Activated CD4-positive, CD25-positive, alpha-beta regulatory T cell treated with anti-CD3 and anti-CD28 coated beads, Interleukin-2, amount 50 U/mL, for 72 hours (primary cell): Measurements from ENCODE around the gene KCTD10.
A peak's percentile ranks its signal among the peaks of the same experiment; 100 is the strongest.
"Not testable (repeated sequence)": the region's sequence is repeated elsewhere in the genome, so short reads cannot be mapped to it uniquely, and the experiment has no call there.

ENCODE experiments used
- DNase-seq: peaks from one replicate; pipeline ENCODE4 v3.0.0; 2021

The KCTD10 gene

GRCh38 chr12:109447482-109447881, 29.6 kb downstream of the KCTD10 start:
- DNase-seq: no peak

- DNase-seq: no peak
Measured at GRCh38 chr12:109446869-109447268, 30.2 kb downstream of the KCTD10 start.

DNA sequence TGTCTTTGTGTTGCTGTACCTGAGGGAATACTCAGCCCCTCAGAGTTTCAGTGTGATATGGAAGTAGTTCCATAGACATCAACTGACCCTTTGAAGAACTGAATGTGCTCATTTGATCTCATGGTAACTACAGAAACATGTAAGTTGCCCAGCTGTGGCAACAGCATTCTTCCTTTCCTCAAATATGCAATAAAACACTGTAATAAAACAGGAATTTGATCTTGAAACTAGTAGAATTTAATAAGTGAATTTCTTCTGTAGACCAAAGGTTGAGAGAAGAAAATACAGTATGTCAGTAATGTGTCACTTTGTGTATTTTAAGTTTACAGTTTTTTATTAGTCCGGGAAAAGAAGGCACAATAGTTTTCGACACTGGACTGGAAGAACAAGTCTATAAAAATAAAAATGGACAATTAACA, 31.9 kb downstream of the KCTD10 start:
- no peak for DNase-seq

DNA sequence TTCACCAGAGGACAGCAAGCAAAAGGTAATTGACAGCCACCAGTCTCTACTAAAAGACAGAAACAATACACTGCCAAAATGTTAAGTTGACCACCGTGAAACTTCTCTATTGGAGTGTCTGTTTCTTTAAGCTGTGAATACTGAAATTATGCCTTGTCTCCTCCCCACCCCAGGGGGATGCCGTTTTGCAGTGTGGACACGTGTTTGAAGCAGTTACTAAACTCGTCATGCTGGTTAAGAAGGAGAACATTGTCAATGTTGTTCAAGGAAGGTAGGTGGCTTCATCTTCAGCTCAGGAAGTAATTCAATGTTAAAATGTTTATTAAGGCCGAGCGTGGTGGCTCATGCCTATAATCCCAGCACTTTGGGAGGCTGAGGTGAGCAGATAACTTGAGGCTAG, 32.8 kb downstream of the KCTD10 start:
- no peak for DNase-seq

- no peak for DNase-seq
Measured at GRCh38 chr12:109443794-109444193, 33.3 kb downstream of the KCTD10 start.

DNA sequence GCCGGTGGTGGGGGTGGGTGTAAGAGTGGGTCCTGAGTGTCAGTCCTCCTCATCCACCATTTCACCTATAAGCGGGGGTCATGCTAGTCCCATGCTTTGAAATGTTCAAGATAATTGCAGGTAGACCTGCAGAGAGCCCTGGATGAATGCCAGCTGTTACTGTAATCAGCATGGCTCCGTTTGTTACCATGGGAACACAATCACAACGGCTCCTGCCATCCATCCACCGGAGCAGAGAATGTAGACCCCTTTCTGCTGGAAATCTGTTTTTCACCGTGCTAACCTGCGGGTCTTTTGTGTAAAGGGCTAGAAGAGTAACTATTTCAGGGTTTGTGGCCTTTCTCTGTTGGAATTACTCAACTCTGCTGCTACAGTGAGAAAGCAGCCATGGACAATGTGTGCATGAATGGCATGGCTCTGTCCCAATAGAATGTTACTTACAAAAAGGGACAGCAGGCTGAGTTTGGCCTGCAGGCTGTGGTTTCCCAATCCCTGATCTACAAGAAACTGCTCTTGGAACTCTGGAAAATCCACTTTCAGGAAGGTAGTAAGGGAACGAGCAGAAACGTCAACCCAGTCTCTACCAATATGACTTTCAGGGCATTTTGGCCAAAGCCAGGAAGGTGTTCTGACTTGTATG, 36.1 kb downstream of the KCTD10 start:
- no peak for DNase-seq

GRCh38 chr12:109439951-109440350, 37.1 kb downstream of the KCTD10 start:
- not testable (repeated sequence) for DNase-seq

DNA sequence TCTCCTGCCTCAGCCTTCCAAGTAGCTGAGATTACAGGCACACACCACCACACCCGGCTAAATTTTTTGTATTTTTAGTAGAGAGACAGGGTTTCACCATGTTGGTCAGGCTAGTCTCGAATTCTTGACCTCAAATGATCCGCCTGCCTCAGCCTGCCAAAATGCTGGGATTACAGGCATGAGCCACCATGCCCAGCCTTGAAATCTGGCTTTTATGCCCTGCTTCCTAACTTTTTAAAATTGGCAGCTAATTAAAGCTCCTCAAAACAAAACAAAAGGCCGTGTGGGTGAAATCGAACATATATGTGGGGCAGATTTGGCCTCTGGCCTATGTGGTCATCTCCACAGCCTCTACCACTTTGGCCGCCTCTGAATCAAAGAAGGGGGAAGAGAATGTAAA, 37.9 kb downstream of the KCTD10 start:
- DNase-seq: no peak

GRCh38 chr12:109436188-109436560, 40.9 kb downstream of the KCTD10 start:
- DNase-seq: no peak

DNA sequence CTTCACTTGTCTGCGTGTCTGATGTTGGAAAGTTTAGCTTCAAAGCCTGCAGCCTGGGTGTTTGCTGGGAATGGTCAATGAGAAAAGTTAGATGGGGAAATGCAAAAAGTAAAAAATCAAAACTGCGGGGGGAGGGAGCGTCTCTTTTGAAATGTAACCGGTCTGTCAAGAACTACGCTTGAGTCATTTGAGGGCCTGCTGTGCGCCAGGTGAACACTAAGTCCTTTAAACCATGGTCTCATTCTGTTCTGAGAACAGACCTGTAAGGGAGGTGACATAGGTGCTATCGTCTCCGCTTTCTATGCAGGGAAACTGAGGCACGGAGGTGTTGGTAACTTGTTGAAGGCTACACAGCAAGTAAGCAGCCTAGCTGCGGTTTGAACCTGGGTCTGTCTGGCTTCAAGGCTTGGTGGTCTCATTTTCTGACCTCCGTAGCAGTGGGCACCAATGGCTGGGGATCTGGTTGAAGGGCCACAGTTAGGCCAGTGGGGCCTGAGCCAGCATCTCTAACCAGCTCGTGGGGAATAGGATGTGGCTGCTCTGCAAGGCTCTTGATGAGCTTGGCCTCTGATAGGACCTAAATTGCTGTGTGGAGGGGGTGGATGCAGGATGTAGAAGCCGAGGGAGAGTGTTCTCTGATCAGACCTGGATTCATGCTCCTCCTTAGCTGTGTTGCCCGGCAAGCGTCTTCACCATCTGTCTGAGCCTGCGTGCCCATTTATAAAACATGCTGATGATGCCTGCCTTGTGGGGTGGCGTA, 41.5 kb downstream of the KCTD10 start:
- no peak for DNase-seq

DNA sequence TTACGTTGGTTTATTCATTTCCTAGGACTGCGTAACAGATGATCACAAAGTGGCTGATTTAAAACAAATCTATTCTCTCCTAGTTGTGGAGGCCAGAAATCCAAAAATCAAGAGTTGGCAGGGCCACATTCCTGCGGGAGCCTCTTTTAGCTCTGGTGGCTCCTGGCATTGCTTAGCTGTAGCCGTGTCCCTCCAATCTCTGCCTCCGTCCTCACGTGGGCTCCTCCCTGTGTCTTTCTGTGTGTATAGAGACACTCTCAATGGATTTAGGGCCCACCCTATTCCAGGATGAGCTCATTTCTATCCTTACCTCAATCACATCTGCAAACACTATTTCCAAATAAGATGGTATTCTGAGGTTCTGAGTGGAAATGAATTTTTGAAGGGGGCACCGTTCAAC, 42.5 kb downstream of the KCTD10 start:
- DNase-seq: no peak

DNA sequence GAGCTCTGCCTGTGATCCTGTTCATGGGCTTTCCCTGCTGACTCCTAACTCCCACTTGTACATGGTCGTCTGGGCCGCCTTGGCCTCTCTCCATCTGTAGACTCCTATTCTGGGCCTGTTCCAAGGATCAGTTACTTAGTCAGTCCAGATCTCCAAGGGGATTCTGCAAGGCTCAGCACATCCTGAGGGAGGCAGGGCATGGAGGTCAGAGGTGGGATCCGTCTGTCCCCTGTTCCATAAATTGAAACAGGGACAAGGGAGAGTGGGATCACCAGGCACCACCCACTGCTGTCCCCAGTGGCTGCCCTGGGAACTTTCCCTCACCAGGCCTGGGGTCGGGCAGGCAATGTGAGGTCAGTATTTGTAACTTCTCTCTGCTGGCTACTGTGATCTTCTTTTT, 43.5 kb downstream of the KCTD10 start:
- no peak for DNase-seq

- peak; percentile 79 for DNase-seq
Measured at GRCh38 chr12:109432842-109433304, 44.2 kb downstream of the KCTD10 start.

GRCh38 chr12:109432431-109432830, 44.7 kb downstream of the KCTD10 start:
- no peak for DNase-seq

DNA sequence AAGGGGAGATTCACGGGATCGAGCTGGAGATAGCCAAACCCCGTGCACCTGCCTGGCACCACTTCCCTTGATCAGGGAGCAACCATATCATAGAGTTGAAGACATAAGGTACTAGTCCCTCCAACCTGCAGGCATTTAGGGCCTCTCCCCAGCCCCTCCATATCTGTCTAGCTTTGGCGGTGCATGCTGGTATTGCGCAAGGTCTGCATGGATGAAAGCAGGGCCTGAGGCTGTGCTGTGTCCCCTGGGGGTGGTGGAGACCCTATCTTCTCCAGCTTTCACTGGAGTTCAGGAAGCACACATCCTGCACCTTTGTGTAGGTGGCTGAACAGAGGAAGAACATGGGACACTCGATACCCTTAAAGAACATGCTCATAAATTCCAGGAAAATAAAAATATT, 46.9 kb downstream of the KCTD10 start:
- no peak for DNase-seq

- DNase-seq: not testable (repeated sequence)
Measured at GRCh38 chr12:109428804-109429203, 48.3 kb downstream of the KCTD10 start.

DNA sequence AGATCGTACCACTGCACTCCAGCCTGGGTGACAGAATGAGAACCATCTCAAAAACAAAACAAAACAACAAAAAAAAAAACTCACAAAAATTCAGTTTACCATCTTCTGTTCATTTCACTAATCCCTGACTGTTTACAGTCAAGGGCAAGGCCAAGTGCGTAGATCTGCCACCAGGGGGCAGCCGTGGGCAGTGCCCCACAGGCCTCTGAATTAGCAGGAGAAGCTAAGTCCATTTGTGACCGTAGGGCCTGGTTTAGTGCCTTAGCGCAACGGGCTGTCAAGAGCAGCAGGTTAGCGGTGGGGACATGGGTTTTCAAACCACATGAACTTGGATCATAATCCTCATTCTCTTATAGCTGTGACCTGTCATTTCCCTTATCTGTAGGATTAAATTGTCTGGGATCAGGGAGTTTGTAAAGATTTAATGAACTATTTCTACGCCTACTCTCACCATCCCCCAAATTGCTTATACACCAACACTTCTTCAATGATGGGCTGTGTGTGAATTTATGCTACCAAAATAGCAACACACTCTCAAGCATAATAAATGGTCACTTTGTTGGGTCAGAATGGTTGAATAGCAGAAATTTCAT, 49.0 kb downstream of the KCTD10 start:
- peak; percentile 77 for DNase-seq

DNA sequence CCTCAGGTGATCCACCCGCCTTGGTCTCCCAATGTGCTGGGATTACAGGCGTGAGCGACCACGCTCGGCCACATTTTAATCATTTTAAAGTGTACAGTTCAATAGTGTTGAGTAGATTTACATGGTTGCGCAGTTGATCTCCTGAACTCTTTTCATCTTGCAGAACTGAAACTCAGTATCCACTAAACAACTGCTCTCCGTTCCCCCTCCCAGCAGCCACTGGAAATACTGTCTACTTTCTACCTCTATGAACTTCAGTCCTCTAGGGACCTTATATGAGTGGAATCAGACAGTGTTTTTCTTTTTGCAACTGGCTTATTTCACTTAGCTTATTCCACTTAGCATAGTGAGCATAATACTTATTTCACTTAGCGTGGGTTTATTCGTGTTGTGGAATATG, 53.7 kb downstream of the KCTD10 start:
- DNase-seq: no peak

- no peak for DNase-seq
Measured at GRCh38 chr12:109422251-109422650, 54.8 kb downstream of the KCTD10 start.

DNA sequence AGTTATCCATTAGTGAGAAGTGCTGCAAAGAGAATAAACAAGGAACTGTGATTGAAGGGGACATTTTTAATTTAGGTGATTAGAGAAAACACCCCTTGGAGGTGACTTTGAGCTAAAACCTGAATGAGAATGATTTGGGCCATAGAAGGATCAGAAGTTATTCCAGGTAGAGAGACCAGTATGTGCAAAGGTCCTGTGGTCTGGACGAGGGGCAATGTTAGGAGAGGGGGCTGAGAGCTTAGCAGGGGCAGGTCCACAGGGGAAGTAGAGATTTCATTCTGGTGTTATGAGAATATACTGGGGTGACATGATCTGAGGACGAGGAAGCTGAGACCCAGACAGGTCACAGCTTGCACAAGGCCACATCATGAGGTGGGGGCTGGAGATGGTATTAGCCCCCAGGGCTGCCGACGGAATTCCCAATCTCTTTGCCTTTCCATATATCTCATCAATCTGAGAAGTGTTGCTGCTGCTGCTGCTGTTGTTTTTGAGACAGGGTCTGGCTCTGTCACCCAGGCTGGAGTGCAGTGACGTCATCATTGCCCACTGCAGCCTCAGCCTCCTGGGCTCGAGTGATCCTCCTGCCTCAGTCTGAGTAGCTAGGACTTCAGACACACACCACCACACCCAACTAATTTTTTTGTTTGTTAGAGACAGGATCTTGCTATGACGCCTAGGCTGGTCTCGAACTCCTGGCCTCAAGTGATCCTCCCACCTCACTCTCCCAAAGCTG, 55.6 kb downstream of the KCTD10 start:
- no peak for DNase-seq

DNA sequence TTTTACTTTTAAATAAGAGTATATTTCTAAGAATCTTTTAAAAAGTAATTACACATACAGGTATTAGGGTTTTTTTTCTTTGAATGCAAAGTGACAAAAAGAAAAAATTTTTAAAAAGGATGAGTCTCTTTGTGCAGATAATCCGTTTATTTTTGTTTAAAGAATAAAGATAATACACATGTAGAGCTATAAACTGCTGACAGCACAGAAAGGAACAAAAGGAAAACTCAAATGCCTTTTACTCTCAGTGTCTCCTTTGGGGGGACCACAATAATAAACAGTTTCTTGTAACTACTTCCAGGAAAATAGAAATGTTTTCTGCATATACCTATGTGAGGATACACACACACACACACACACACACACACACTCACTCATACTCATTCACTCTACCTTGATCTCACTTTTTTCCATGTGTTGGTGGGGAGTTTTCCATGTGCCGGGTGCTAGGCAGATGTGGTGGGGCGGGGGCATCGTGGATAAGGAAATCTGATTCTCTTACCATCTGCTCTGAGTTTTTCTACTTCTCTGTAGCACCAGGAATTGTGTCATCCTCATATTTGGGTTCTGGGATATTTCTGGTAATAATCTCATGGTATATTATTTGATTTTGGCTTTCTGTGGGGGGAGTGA, 58.1 kb downstream of the KCTD10 start:
- DNase-seq: no peak

- DNase-seq: not testable (repeated sequence)
Measured at GRCh38 chr12:109406147-109406546, 71.0 kb downstream of the KCTD10 start.

DNA sequence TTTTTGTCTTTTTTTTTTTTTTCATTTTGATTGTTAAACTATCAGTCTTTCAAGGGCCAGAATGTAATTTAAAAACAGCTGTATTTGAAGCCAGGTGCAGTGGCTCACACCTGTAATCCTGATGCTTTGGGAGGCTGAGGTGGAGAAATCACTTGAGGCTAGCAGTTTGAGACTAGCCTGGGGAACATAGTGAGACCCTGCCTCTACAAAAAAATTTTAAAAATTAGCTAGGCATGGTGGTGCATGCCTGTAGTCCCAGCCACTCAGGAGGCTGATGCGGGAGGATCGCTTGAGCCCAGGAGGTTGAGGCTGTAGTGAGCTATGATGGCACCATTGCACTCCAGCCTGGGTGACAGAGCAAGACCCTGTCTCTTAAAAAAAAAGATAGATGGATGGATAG, 72.3 kb downstream of the KCTD10 start:
- DNase-seq: not testable (repeated sequence)
